GM19099 (cell line): ENCODE data around the gene NR2E1.

ENCODE experiments used
- POLR2A ChIP-seq: IDR thresholded peaks from 3 replicates; pipeline ENCODE4 v1.6.1; 2011; ENCODE audit warnings: low read depth; ENCODE audit not compliant: insufficient read length; ENCODE audit errors: extremely low read depth

NR2E1 gene

GRCh38 chr6:108175176-108175591 lies 9.4 kb downstream of the NR2E1 start:
- no peak for TF ChIP-seq POLR2A

DNA sequence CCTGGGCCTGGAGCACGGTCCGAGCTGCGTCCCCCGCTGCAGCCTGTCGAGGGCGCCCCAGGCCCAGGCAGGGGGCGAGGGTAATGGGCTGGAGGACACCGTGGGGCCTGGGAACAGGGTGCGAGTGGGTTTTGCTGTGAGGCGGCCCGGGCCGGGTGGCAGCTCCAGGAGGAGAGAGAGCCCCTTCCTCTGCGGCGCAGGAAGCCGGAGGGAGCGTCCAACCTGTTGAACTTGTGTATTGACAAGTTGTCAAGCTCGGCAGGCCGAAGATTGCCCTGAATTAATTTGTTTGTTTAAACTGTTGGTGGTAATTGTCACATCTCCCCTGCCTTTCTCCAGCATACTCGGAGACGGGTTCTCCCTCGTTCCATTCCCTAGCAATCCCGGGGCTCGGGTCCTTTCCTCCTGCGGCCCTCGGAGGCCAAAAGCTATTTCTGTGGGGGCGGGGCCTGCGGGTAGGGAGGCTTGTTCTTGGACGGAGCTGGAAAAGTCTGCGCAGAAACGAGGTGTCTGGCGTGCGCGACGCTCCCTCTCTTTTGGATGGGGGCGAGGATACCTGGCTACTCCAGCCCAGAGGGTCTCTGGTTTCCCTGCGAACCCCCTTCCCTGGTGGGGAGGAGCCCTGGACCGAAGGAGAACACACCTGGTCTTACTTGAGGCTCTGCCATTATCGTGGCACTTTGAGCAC lies 9.9 kb downstream of the NR2E1 start:
- no peak for TF ChIP-seq POLR2A

- no peak for TF ChIP-seq POLR2A
Observed at GRCh38 chr6:108176281-108177089, 10.7 kb downstream of the NR2E1 start.

DNA sequence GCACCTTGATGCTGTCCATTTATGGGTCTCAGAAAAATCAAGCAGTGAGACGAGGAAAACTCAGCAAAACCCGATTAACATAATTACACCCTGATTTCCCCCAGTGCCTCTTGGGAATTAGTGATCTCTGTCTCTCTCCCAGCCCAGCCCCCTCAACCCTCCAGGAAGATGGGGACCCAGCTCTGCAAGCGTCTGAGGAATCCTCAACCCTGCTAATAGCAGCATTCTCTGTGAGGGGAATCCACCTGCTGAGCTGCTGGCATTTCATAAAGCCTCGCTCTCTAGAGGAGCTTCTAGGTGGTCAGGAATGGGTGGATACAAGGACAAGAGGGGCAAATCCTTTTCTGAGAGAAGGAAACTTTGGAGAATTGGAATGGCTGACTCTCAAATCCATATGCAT lies 13.9 kb downstream of the NR2E1 start:
- TF ChIP-seq POLR2A, result no peak

DNA sequence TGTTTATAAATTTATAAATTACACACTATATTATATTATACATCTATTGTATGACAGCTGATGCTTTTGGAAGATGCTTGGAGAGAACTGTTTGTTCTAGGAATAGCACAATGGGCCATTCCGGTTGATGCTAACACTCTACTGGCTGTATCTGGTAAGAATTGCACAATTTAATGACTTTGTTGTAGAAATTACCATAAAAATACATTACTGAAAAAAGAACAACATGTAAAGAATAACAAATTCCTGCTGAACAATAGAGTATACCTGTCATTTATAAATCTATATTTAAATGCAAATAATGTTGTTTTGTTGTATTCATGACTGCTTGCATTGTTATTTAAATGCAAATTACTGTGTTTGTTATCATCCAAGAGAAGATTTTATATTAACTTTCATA lies 14.4 kb downstream of the NR2E1 start:
- no peak for TF ChIP-seq POLR2A

DNA sequence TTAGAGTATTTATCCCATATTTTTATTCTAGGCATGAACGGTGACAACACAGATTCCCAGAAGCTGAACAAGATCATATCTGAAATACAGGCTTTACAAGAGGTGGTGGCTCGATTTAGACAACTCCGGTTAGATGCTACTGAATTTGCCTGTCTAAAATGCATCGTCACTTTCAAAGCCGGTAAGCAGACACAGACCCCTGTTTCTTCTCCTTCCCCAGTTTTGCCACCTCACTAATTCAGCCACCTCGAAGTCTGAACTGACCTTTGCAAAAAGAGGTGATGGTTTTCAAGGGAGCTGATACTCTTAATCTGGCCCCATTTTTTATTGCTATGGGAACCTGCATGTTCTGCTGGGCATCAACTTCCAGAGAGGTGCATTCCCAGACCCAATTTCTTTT lies 15.0 kb downstream of the NR2E1 start:
- no peak for TF ChIP-seq POLR2A

DNA sequence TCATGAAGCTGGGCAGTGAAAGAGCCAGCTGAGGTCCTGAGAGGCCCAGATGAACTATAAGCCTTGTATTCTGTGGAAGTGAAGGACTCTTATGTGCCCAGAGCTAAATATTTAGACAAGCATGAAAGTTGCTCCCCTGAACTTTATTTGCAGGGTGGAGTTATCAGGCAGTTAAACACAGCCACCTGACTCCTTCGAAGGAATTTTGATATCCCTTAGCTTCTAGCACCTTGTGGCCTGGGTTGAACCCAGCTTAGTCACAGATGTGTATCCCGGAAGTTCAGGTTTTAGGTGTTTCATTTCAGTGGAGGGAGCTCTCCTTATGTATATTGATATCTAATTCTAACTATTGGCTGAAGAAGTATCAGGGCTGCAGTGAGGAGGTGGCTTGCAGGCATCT lies 20.4 kb downstream of the NR2E1 start:
- TF ChIP-seq POLR2A, result no peak

- TF ChIP-seq POLR2A, result no peak
Observed at GRCh38 chr6:108187519-108187918, 21.7 kb downstream of the NR2E1 start.

DNA sequence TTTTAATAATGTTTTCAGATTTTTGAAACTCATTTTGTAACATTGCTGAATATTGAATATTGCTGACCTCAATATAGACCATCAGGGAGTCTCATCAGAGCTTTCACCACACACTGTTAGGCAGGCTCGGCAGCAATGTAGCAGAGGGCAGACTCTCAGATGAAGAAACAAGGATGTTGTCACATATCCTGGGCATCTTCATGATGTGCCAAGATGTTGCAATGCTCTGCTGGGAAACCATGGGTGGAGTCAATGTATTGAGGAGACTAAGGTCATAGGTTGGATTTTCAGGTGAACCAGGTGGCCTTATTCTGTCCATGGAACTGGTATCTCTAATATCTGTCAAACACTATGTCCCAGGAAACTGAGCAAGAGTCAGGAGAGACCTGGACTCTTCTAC lies 27.3 kb downstream of the NR2E1 start:
- TF ChIP-seq POLR2A, result no peak

DNA sequence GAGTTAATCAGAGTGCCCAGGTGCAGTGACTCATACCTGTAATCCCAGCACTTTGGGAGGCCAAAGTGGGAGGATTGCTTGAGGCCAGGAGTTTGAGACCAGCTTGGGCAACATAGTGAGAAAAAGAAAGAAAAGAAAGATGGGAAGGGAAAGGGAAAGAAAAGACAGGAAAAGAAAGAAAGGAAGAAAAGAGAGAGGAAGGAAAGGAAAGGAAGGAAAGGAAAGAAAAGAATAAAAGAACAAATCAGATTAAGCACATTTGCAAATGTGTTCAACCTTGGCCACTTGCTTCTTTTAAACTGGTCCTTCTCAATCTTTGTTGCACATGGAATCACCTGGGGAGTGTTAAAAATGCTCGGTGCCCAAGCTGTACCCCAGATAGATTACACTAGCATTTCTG lies 28.0 kb downstream of the NR2E1 start:
- no peak for TF ChIP-seq POLR2A

DNA sequence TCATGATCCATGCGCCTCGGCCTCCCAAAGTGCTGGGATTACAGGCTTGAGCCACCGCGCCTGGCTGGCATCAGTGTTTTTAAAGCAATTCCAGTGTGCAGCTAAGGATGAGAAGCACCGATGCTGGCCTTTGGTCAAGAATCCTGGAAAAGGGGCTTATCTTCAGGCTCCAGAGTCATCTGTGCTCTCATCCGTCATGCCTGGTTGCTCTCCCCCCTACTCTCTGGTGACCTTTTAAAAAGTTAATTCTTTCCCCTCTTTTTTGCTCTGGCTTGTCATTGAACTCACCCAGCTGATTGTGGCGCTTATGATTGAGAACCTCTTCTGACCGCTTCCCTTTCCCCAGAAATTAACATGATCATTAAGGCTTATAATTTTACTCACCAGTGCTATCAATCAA lies 28.7 kb downstream of the NR2E1 start:
- TF ChIP-seq POLR2A, result no peak

GRCh38 chr6:108195209-108195608 lies 29.4 kb downstream of the NR2E1 start:
- TF ChIP-seq POLR2A, result no peak

DNA sequence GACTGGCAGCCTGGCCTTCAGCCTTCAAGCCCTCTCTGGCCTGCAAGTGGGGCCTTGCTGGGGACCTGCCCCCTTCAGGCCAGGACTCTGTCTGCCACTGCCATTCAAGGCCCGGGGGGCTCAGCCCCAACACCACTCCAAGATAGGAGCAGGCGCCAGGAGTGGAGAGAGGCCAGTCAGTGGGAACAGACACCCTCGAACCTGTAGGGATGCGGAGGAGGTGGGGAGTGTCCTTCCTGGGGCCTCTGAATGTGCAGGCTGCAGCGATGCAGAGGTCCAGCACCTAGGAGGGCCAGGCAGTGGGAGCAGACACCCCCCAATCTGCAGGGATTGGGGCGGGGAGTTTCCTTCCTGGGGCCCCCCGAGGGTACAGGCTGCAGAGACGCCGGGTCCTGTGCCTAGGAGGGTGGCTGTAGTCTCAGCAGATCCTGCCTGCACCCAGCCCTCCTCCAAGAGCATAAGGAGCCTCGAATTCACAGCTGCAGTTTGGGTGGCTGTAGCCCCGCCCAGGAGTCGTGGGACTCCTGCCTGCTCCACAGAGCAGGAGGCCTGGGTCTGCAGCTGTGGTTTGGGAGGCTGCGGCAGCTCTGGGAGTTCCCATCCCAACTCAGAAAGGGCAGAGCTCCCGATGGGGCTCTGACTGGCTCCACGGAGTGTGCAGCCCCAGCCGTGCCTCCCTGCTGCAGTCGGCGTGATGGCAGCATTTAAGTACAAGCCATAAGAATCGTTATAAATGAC lies 33.1 kb downstream of the NR2E1 start:
- TF ChIP-seq POLR2A, result no peak

DNA sequence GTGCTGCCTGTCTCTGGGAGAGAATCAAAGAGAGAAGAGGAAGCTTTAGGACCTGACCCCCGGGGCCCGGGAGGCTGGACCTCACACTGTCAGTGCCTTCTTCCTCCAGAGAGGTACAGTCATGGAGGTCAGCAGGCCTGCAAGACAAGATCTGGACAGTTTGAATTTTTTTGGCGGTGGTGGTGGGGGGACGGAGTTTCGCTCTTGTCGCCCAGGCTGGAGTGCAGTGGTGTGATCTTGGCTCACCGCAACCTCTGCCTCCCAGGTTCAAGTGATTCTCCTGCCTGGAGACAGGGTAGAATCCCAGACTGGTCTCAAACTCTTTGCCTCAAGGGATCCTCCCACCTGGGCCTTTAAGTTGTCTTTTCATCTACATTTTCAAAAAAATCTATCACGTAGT lies 34.4 kb downstream of the NR2E1 start:
- TF ChIP-seq POLR2A, result no peak

- no peak for TF ChIP-seq POLR2A
Observed at GRCh38 chr6:108200631-108201030, 34.8 kb downstream of the NR2E1 start.

DNA sequence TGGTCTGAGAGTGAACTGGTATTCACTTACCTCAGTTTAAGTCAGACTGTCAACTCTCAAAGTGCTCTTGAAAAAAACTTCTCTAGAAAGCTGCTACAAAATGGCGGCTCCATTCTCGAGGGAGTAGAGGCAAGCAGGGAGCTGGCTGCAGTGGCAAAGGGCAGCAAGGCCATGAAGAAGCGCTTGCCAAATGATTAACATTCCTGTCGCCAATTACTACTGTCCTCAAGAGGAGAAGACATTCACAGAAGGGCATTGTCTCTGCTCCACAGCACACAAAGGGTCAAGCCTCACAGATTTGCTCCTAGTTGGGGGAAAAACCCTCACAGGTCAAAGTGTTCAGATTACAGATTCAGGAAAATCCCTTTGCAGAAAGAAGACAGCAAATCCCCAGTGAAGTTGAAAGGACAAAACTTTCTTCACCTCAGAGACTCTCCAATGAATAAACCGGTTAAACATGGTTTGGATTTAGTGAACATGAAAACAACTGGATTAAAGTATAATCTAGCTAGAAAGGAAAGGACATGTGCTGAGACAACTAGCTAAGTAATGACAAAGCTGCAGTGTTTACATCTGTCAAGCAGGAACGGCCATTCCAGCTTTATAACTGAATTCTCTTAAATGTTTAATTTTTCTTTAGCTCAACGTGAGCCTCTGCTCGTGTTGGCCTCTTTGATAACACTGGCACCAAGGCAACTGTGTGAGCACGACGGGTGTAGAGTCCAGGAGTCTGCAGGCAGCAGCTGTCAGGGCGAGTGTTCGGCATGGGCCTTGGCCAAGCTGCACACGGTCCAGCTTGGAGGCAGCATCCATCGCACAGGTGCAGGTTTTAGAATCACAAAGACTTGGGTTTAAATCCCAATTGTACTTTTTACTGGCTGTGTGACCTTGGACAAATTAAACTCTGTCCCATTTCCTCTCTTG lies 37.6 kb downstream of the NR2E1 start:
- no peak for TF ChIP-seq POLR2A

GRCh38 chr6:108207013-108207412 lies 41.2 kb downstream of the NR2E1 start:
- no peak for TF ChIP-seq POLR2A
